Tibial artery (tissue), 4 donors: ENCODE measurements around the gene IKZF3.
A peak's percentile ranks its signal among the peaks of the same experiment; 100 is the strongest.

Experiments
- DNase-seq, 2 donors: peaks; one replicate each; pipeline ENCODE4 v3.0.0-alpha.2; 2019
- H3K27ac ChIP-seq, 2 donors: fragments of 200-600 bp; sonication (generic) in 1 of 2; 1 replicate in 1 of 2; 2 replicates in 1 of 2; pipeline ENCODE4 v1.5.1; 2018 to 2019; ENCODE audit warnings: mild to moderate bottlenecking in 1 of 2
- H3K27me3 ChIP-seq, 2 donors: fragments of 200-600 bp; sonication (generic) in 1 of 2; one replicate each; pipeline versions ENCODE4 v1.5.1 to v1.6.0; 2016 to 2019
- H3K36me3 ChIP-seq, 3 donors: fragments of 200-600 bp; sonication (generic) in 2 of 3; one replicate each; pipeline ENCODE4 v1.5.1; 2016 to 2019; ENCODE audit warnings: mild to moderate bottlenecking in 2 of 3
- H3K4me1 ChIP-seq, 4 donors: fragments of 200-600 bp; sonication (generic) in 2 of 4; 1 replicate in 3 of 4; 2 replicates in 1 of 4; pipeline ENCODE4 v1.5.1; 2016 to 2019
- H3K4me3 ChIP-seq, 2 donors: fragments of 200-600 bp; sonication (generic) in 1 of 2; 1 replicate in 1 of 2; 2 replicates in 1 of 2; pipeline ENCODE4 v1.5.1; 2018 to 2019; ENCODE audit warnings: mild to moderate bottlenecking in 2 of 2
- H3K9me3 ChIP-seq, 3 donors: fragments of 200-600 bp; sonication (generic) in 1 of 3; one replicate each; pipeline ENCODE4 v1.5.1; 2016 to 2019
- intact Hi-C: fragments of 100-400 bp; cut with DNase I; formaldehyde crosslinking; loops from one replicate; pipeline ENCODE4 v1.15.0; 2023; ENCODE audit warnings: low total_unique reads
- TF ChIP-seq, protein P1 (sequence below), 2 experiments: fragments of 200-600 bp in 1 of 2; fragments of 450-650 bp in 1 of 2; IDR thresholded peaks; one replicate each; pipeline ENCODE4 v1.5.1; 2017 to 2019; ENCODE audit warnings: antibody characterized with exemption in 2 of 2, mild to moderate bottlenecking in 1 of 2, moderate library complexity in 1 of 2

IKZF3 gene

DNA sequence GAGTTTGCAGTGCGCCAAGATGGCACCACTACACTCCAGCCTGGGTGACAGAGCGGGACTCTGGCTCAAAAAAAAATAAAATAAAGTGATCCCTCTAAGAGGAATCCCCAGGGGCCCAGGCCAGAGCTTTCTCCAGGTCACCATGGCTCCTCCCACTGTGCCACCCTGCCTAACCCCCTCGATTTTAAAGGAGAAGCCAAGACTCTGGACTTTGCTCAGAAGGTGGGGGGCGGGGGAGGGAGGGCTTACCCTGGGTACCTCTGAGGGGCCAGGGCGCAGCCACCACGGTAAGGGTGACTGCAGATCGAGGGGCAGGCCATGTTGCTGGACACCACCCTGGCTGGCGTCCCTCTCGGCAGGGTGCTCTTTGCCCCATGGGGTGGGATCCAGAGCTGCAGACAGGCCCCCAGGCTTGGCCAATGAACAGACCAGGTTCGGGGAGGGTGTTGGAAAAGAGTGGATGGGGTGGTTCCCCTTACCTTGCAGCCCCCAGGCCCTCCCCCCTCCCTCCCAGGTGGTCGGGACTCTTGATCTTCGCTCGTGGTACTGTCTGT lies 126.8 kb downstream of the IKZF3 start:
- H3K9me3 ChIP-seq, result no peaks in the 10 kb centered on the region
- TF ChIP-seq, protein P1, sequence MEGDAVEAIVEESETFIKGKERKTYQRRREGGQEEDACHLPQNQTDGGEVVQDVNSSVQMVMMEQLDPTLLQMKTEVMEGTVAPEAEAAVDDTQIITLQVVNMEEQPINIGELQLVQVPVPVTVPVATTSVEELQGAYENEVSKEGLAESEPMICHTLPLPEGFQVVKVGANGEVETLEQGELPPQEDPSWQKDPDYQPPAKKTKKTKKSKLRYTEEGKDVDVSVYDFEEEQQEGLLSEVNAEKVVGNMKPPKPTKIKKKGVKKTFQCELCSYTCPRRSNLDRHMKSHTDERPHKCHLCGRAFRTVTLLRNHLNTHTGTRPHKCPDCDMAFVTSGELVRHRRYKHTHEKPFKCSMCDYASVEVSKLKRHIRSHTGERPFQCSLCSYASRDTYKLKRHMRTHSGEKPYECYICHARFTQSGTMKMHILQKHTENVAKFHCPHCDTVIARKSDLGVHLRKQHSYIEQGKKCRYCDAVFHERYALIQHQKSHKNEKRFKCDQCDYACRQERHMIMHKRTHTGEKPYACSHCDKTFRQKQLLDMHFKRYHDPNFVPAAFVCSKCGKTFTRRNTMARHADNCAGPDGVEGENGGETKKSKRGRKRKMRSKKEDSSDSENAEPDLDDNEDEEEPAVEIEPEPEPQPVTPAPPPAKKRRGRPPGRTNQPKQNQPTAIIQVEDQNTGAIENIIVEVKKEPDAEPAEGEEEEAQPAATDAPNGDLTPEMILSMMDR (IDR thresholded peaks at IDR 0.05), result no peak
- H3K4me3 ChIP-seq, result no peak overlapping the region
- H3K36me3 ChIP-seq, result peaks cover 0 to under 1% (median 0%) of the 10 kb centered on the region in 3 donors
- H3K27me3 ChIP-seq, result peaks cover 11 to 68% of the 10 kb centered on the region in 2 donors
- H3K4me1 ChIP-seq, result peaks cover 6 to 38% (median 27%) of the 10 kb centered on the region in 4 donors
- H3K27ac ChIP-seq, result no peak overlapping the region
- intact Hi-C loops, result no loop called here
- DNase-seq, result no peak

DNA sequence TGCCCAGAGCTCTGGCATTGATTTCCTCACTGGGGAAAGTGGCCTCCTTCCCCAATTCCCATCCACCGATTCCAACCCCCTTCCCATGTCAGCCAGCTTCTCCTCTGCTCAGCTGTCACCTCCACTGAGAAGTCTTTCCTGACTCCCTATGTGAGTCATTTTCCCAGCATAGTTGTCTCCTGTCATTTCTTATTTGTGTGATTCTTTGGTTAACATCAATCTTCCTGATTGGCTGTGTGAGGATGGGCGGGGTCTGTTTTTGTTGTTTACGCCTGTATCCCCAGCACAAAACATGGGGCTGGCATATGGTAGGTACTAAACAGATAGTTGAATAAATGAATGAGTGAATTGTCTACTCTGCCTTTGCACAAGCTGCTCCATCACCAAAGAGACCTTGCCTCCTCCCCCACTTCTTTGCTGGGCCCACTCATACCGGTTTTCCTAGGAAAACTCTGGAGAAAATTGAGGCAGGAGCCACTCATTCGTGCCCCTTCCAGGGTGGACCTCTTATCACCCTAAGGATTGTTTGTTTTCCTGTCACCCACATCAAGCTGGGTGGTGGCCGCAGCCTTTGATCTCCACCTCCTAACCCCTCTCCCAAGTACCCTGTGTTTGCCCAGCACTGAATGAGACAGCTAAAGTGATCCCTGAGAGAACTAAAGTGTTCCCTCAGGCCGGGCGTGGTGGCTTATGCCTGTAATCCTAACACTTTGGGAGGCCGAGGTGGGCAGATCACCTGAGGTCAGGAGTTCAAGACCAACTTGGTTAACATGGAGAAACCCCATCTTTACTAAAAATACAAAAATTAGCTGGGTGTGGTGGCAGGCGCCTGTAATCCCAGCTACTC lies 127.6 kb downstream of the IKZF3 start:
- DNase-seq, result no peak
- Histone ChIP-seq H3K4me1 (peaks cover 6 to 34% (median 27%) of the 10 kb centered on the region in 4 donors), H3K9me3 (no peaks in the 10 kb centered on the region), H3K27me3 (peaks cover 11 to 60% of the 10 kb centered on the region in 2 donors), H3K36me3 (no peaks in the 10 kb centered on the region), H3K4me3 (no peak overlapping the region), H3K27ac (no peak overlapping the region)
- TF ChIP-seq, protein P1 (IDR thresholded peaks at IDR 0.05), result no peak
- intact Hi-C loops, result no loop called here

- intact Hi-C loops, result no loop called here
- TF ChIP-seq, protein P1 (IDR thresholded peaks at IDR 0.05), result no peak
- no peak overlapping the region for H3K4me3 ChIP-seq
- H3K27me3 ChIP-seq, result peaks cover 11 to 54% of the 10 kb centered on the region in 2 donors
- no peak overlapping the region for H3K27ac ChIP-seq
- H3K36me3 ChIP-seq, result no peaks in the 10 kb centered on the region
- peaks cover 6 to 30% (median 25%) of the 10 kb centered on the region in 4 donors for H3K4me1 ChIP-seq
- H3K9me3 ChIP-seq, result no peaks in the 10 kb centered on the region
- DNase-seq, result no peak
These were observed 128.2 kb downstream of the IKZF3 start for GRCh38 chr17:39735882-39736281.

DNA sequence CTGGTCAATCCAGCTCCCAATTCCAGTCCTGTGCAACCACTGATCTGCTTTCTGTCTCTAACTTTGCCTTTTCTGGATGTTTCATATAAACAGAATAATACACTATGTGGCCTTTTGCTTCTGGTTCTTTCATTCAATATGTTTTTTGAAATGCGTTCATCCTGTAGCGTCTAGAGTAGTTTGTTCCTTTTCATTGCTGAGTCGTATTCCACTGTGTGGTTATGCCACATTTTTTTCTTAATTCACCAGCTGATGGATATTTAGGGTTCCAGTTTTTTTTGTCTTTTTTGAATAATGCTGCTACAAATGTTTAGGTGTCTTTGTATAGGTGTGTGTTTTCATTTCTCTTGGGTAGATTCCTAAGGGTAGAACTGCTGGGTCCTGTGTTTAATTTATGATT lies 131.5 kb downstream of the IKZF3 start:
- peaks cover 0 to 20% (median 11%) of the 10 kb centered on the region in 4 donors for H3K4me1 ChIP-seq
- TF ChIP-seq, protein P1 (IDR thresholded peaks at IDR 0.05), result no peak

DNA sequence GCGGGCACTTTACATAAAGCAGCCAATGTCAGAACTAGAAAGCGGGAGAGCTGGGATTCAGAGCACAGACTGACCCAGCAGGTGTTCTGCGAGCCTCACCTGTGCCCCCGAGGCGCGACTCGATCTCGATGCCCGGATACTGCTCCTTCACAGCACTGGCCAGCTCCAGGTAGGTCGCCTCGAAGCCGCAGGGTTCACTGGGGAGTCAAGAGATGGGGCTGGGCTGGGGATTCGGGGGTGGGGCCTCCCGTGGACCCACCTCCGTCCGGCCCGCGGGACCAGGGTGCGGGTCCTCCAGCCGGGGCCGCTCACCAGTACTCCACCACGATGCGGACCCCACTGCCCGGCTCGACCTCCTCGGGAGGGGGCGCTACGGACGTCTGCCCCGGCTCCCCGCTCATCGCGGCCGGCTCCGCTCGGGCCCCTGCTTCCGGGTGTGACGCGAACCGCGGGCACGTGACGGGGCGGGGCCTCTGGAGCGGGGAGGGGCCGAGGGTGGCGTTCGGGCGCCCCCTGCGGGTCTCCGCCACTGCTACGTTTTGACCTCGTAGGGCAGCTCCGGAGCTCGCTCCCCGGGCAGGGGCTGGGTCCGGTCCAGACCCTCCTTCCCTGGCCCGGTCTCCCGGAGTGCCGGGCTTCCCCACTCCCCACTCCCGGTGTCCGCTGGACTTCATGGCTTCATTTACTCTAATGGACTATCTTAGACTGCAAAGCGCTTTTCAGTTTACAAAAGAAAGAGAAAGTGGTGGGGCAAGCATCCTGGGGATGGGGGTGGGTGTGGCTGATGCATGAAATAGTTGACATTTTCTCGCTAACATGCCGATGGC lies 133.8 kb downstream of the IKZF3 start, which contains the start of gene MIEN1:
MIEN1 (minus strand) TSS at position 438 of the 827 bp plus-strand sequence; CDS start at position 401, 37 bp downstream.
- Histone ChIP-seq H3K9me3 (no peaks in the 10 kb centered on the region), H3K27ac (peak within 1 kb of the TSS; percentile 85 to 91), H3K4me1 (peaks cover 0 to 15% (median 10%) of the 10 kb centered on the region in 4 donors), H3K4me3 (peak within 1 kb of the TSS; percentile 73 to 82), H3K27me3 (no peaks in the 10 kb centered on the region), H3K36me3 (peaks cover 13 to 40% (median 31%) of the 10 kb centered on the region in 3 donors)
- TF ChIP-seq, protein P1 (IDR thresholded peaks at IDR 0.05), result peak; percentile 90 to 96
- intact Hi-C loops, result loop anchor here (5.0 kb wide), 1 partner anchor 108 kb away; no protein-coding TSS in a partner anchor
- peak; percentile 85 to 94 for DNase-seq

More for the DNA sequence above, 131.5 kb downstream of the IKZF3 start:
- peaks cover 0 to 17% (median 12%) of the 10 kb centered on the region in 3 donors for H3K36me3 ChIP-seq
- H3K4me3 ChIP-seq, result no peak overlapping the region
- intact Hi-C loops, result loop anchor here (2.0 to 5.0 kb wide), 2 partner anchors 20 to 110 kb away; no protein-coding TSS in a partner anchor
- DNase-seq, result no peak
- H3K27ac ChIP-seq, result no peak overlapping the region
- no peaks in the 10 kb centered on the region for H3K9me3 ChIP-seq
- peaks cover 3 to 21% of the 10 kb centered on the region in 2 donors for H3K27me3 ChIP-seq
